Measurements from ENCODE around the gene TTLL4. TPM values are rescaled to one million over a fixed set of nuclear protein-coding genes. Genes with fewer than 3 reads are reported as not detected.

Gene TTLL4
- total and polyA plus RNA-seq, 2 experiments from 2014 or later: 53.5 to 77.8 TPM

- no peak overlapping the region for H3K4me3 Mint-ChIP-seq
- no peaks in the 10 kb centered on the region for H3F3A ChIP-seq (replicated peaks; ENCODE audit: low read depth)
- H2AFZ ChIP-seq: no peak overlapping the region
- TF ChIP-seq EZH2phosphoT487 (IDR thresholded peaks at IDR 0.05; ENCODE audit: unreplicated experiment) (no peak), ZNF114 (CRISPR knock-in tag; IDR thresholded peaks at IDR 0.05) (no peak), CREB1 (CRISPR knock-in tag; IDR thresholded peaks at IDR 0.05; ENCODE audit: low read depth) (no peak), ZNF331 (CRISPR knock-in tag; IDR thresholded peaks at IDR 0.05; ENCODE audit: low read depth) (no peak), EZH2 (IDR thresholded peaks at IDR 0.05; ENCODE audit: low read depth, unreplicated experiment) (no peak), ZNF462 (CRISPR knock-in tag; IDR thresholded peaks at IDR 0.05) (no peak), STAT1 (IDR thresholded peaks at IDR 0.05; ENCODE audit: unreplicated experiment) (no peak), REST (IDR thresholded peaks at IDR 0.05; ENCODE audit: unreplicated experiment) (no peak), POLR2AphosphoS5 (IDR thresholded peaks at IDR 0.05; ENCODE audit: low read depth) (no peak), JUNB (IDR thresholded peaks at IDR 0.05; ENCODE audit: unreplicated experiment) (no peak), NANOG (IDR thresholded peaks at IDR 0.05; ENCODE audit: borderline replicate concordance) (no peak)
- TF ChIP-seq, protein P1, sequence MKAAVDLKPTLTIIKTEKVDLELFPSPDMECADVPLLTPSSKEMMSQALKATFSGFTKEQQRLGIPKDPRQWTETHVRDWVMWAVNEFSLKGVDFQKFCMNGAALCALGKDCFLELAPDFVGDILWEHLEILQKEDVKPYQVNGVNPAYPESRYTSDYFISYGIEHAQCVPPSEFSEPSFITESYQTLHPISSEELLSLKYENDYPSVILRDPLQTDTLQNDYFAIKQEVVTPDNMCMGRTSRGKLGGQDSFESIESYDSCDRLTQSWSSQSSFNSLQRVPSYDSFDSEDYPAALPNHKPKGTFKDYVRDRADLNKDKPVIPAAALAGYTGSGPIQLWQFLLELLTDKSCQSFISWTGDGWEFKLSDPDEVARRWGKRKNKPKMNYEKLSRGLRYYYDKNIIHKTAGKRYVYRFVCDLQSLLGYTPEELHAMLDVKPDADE (IDR thresholded peaks at IDR 0.05): no peak
- TF ChIP-seq, protein P2, sequence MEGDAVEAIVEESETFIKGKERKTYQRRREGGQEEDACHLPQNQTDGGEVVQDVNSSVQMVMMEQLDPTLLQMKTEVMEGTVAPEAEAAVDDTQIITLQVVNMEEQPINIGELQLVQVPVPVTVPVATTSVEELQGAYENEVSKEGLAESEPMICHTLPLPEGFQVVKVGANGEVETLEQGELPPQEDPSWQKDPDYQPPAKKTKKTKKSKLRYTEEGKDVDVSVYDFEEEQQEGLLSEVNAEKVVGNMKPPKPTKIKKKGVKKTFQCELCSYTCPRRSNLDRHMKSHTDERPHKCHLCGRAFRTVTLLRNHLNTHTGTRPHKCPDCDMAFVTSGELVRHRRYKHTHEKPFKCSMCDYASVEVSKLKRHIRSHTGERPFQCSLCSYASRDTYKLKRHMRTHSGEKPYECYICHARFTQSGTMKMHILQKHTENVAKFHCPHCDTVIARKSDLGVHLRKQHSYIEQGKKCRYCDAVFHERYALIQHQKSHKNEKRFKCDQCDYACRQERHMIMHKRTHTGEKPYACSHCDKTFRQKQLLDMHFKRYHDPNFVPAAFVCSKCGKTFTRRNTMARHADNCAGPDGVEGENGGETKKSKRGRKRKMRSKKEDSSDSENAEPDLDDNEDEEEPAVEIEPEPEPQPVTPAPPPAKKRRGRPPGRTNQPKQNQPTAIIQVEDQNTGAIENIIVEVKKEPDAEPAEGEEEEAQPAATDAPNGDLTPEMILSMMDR (conservative IDR thresholded peaks at IDR 0.05; ENCODE audit: low read depth in 2 of 2): no peak
- no peak overlapping the region for H3K4me3 ChIP-seq
- peaks cover 3% of the 10 kb centered on the region; the same call in 1 of the 3 replicates for H3K9me3 Mint-ChIP-seq
- peaks cover 29% of the 10 kb centered on the region for H3K36me3 Mint-ChIP-seq (ENCODE audit: low read depth)
- peaks cover 32% of the 10 kb centered on the region for H3K4me1 Mint-ChIP-seq
- peaks cover 6% of the 10 kb centered on the region for H3K27me3 Mint-ChIP-seq (ENCODE audit: insufficient read depth, low read depth, poor library complexity)
- 0 out of 2 replicates have a peak, but pooled peaks cover 2% of the 10 kb centered on the region for H3K36me3 ChIP-seq (ENCODE audit: insufficient read depth)
- H3K4me1 ChIP-seq (ENCODE audit: insufficient read depth): peaks cover 21% of the 10 kb centered on the region
- peaks cover 24% of the 10 kb centered on the region for H4K20me1 ChIP-seq (replicated peaks; ENCODE audit: insufficient read depth)
- H3K9me2 ChIP-seq (ENCODE audit: insufficient read depth): no peaks in the 10 kb centered on the region
- peak overlapping the region; percentile 48; the same call in 1 of the 2 replicates for H3K4me2 ChIP-seq
- ATAC-seq (no peak), DNase-seq (ENCODE audit: low spot score) (no peak)
- peak overlapping the region; percentile 91 for H3K27ac Mint-ChIP-seq
- peak overlapping the region; percentile 84; the same call in 1 of the 2 replicates for H3K27ac ChIP-seq (ENCODE audit: low read depth)
- no peaks in the 10 kb centered on the region for H3K27me3 ChIP-seq (ENCODE audit: insufficient read depth)
- peaks cover 70% of the 10 kb centered on the region for H3K79me2 ChIP-seq (replicated peaks; ENCODE audit: insufficient read depth)
Observed at GRCh38 chr2:218733171-218734021, 22.8 kb downstream of the TTLL4 start.

Measured in GM23338 (cell line).